DLD1 (cell line): ENCODE data around the gene ADGRF4.
"Not testable (repeated sequence)": the region's sequence is repeated elsewhere in the genome, so short reads cannot be mapped to it uniquely, and the experiment has no call there.

ENCODE experiments used
- in situ Hi-C: cut with HindIII; loops from 2 replicates; pipeline ENCODE4 v1.10.0; 2017; ENCODE audit warnings: low sequenced_read_pairs

Gene ADGRF4

DNA sequence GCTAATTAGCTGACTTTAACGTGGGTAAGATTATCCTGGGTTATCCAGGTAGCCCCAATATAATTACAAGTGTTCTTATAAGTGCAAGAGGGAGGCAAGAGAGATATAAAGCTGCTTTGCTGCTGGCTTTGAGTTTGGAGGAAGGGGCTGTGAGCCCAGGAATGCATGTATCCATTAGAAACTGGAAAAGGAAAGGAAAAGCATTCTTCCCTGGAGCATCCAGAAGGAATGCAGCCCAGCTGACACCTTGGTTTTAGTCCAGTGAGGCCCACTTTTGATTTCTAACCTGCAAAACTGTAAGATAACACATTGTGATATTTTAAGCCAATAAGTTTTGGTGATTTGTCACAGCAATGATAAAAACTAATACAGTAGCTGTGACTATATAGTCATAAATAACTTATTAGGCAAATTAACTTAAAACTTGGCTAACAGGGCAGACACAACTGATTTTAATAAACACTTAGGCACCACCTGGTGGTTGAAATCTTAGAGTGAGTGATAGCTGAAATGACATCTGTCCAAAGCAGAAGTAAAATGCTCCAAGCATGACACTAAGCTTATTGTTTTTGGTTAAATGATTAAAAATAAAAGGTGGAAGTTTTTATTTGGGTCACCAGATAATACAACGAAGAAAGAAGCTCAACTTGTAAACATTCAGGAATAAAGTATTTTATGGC lies 35.6 kb downstream of the ADGRF4 start:
- in situ Hi-C loops: no loop called here

DNA sequence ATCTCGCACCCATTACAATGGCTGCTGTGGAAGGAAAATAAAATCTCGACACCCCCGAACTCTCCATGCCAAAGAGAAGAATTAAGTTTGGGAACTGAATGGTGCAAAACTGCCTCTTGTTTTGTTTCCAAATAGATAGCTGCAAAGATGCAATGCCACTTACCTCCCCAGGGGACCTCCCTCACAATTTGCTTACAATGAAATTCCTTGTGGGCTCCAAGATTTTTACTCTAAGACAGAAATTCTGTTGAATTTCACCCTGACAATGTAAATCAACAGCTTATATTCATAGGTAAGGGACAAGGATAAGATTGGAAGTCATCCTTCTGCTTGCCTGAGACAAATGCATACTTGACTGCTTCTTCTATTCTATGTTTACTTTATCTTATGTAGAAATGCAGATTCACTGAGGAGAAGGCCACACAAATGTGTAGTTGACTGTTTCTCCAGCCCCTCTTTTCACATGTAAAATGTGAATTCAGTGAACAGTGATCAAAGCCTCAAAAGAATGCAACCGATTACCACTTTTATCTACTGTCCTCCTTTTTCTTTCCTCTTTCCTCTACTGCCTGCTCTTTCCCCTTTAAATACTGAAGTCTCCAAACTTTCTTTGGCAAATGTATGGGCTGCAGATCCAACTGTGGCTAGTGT lies 36.6 kb downstream of the ADGRF4 start:
- in situ Hi-C loops: no loop called here

DNA sequence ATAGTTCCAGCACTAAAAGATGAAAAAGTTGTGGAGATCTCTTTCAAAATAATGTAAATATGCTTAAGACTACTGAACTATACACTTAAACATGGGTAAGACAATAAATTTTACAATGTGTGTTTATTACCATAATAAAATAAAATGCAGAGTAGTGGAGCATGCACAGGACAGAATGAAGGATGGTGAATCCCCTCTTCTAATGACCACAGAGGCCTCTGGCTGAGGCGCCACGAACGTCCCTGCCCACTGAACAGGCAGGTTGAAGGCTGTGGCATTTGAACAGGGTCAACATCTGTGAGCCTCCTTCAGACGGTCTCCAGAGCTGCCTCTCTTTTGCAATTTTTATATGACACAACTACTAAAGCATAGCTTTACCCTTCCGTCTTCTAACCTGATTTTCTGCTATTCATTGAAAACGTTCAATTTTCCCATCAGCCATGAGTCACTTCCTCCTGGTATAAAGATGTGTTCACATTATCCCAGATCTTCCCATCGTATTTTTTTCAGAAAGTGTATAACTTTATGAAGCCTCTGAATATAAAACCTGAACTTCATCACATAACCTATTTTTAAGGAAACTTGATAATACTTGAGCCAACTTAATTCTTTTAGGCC lies 37.8 kb downstream of the ADGRF4 start:
- in situ Hi-C loops: no loop called here

DNA sequence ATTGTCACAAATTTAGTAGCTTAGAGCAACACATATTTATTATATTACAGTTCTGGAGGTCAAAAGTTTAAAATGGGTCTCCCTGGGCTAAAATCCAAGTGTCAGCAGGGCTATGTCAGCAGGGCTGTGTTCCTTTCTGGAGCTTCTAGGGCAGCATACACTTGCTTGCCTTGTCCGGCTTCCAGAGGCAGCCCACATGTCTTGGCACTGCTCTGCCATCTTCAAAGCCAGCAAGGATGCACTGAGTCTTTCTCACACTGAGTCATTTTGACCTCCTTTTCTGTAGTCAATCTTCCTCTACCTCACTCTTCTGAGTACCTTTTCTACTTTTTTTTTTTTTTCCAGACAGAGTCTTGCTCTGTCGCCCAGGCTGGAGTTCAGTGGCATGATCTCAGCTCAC lies 39.0 kb downstream of the ADGRF4 start:
- in situ Hi-C loops: no loop called here

DNA sequence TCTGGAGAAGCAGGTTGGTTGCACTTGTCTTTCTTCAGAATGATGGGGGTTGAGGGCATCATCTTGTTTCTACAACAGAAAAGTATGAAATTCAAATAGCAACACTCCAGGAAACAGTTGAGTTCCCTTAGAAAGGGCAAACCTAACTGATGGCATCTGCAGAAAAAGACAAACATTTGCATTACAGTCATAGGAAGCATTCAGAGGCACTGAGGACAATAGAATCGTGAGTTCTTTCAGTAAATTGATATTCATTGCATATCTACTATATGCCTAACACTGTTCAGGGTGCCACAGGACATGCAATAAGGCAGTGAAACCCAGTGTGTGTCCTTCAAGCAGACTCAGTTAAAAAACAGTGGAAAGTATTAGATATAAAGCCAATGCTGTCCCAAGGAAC lies 42.3 kb downstream of the ADGRF4 start:
- in situ Hi-C loops: no loop called here

DNA sequence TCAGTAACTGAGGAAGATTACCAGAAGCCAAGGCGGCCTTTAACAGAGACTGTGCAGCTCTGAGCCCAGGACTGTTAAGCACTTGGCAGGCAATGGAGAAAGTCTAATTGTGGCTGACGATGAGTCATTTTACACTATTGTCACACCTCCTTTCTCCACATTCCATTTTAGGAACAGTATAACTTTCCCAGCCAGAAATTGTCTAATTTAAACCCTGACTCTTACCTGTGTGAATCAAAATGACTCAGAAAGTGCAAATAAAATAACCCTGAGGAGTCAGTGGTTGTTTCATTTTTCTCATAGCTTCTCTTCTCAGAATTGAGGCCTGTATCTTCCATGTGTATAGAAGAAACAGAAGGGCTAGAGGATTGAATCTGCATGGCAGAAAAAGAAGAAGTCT lies 43.4 kb downstream of the ADGRF4 start:
- in situ Hi-C loops: no loop called here

DNA sequence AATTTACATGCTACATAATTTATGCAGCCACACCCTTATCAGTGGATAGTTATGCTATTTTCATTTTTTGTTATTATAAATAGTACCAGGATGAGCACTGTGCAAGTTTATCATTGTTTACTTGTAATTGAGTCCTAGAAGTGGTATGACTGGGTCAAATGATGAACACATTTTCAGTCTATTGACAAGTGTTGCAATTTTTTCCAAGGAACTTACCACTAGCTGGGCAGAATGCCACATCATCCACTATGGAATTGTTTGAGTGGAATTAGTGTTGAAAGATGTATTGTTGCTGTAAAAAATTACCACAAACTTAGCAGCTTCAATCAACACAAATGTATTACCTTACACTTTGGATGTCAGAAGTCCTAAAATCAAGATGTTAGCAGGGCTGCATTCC lies 45.4 kb downstream of the ADGRF4 start:
- in situ Hi-C loops: no loop called here

DNA sequence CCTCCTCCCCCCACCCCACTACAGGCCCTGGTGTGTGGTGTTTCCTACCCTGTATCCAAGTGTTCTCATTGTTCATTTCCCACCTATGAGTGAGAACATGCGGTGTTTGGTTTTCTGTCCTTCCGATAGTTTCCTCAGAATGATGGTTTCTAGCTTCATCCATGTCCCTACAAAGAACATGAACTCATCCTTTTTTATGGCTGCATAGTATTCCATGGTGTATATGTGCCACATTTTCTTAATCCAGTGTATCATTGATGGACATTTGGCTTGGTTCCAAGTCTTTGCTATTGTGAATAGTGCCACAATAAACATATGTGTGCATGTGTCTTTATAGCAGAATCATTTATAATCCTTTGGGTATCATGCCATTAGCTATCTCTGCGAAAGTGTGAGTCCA lies 46.9 kb downstream of the ADGRF4 start:
- in situ Hi-C loops: not testable (repeated sequence)

DNA sequence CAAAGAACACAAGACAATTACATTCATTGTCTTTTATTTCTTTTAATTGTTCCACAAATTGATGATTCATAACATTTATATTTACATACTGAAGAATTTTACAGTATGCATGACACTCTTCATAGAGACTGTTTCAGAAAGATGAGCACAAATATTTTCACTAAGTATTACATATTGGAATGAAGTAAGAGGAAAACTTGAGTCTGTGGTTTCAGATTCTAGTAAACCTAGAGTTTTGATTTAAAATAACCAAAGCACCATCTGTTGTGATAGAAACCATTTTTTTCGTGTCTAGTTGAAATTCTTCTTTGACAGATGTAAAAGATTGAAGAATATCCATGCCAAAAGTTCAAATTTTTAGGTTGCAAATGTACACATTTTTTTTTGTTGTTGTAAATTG lies 51.4 kb downstream of the ADGRF4 start:
- in situ Hi-C loops: no loop called here

DNA sequence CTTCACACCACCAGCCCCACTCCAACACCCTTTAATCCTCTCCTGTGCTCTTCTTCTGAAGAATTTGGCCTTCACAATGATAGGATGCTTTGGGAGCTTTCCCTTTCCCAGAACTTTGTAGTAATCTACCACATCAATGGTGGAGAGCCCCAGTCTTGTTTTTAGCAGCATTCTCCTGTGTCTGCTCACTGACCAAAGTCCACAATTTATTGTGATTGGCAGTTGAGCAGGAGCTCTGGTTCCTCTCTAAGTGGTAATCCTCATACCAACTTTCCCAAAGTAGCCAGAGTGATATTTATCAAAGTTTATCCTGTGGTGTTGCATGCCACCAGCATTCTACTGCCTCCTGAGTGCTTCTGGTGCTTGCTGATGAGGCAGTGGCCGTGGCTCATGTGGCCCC lies 54.4 kb downstream of the ADGRF4 start:
- in situ Hi-C loops: no loop called here

DNA sequence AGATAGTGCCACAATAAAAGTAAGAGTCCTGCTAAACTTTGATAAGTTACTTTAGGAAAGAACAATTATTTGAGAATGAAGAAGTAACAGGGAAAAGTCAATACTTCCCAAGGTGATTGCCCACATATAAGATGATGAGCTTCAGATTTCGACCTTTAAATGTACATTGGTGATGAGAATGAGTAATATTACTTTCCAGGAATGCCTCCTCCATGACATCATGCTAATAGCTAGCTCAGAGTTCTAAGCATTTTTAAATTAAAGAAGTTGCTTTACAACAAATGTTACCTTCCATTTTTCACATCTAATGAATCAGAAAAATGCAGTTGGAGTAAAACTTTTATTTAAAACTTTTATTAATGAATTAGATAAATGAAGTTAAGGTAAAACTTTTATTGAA lies 61.0 kb downstream of the ADGRF4 start:
- in situ Hi-C loops: no loop called here

DNA sequence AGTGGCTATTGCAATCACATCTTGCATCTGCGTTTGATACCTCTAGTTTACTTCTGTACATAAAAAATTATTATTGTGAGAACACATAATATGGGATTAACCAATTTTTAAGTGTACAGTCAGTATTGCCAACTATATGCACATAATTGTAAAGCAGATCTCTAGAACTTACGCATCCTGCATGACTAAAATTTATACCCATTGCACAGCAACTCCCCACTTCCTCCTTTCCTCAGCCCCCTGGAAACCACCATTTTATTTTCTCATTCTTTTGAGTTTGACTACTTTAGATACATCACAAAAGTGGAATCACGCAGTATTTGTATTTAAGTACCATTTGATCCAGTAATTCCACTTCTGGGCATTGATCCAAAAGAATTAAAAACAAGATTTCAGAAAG lies 64.1 kb downstream of the ADGRF4 start:
- in situ Hi-C loops: no loop called here

DNA sequence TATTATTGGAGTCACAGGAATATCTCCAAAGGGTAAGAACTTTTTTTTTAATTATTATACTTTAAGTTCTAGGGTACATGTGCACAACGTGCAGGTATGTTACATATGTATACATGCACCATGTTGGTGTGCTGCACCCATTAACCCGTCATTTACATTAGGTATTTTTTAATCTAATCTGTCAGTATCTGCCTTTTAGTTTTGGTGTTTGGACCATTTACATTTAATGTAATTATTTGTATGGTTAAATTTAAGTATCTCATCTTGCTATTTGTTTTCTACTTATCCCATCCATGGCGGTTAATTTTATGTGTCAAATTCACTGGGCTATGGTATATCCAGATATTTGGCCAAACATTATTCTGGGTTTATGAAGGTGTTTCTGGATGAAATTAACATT lies 68.1 kb downstream of the ADGRF4 start:
- in situ Hi-C loops: no loop called here

DNA sequence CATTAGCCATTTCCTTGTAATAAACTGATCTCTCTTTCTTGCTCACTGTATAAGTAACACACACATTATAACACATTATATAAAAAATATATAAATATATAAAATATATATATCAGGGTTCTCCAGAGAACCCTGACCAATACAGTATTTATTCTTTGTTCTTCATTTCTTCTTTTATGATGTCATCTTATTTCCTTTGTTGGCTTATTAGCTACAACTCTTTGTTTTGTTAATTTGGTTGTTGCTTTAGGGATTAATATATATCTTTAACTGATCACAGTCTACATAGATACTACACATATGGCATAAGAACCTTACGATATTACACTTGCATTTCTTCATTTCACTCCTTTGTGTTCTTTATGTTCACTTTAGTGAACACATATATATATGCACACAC lies 68.7 kb downstream of the ADGRF4 start:
- in situ Hi-C loops: no loop called here

DNA sequence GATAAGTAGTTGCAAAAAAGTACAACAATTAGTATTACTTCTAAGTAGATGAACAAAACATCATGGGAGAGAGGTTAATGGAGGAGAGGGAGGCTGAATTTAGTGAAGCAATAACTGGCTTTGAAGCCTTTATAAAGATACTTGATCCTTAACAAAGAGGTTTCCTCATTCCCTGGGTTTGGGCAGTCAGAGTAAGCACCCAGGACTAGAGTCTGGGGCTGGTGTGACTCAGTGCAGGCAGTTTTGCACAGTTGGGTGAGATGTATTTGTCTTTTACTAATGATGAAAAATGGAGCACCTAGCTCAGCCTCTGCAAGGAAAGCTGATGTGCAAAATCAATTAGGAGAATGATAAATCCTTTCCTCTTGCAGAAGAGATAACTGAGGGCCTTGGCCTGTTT lies 71.6 kb downstream of the ADGRF4 start:
- in situ Hi-C loops: no loop called here
